Activated CD4-positive, alpha-beta T cell treated with anti-CD3 and anti-CD28 coated beads, Interleukin-2, amount 50 U/mL, for 4 hours (primary cell): Measurements from ENCODE around the gene ZNF443.
"Not testable (repeated sequence)": the region's sequence is repeated elsewhere in the genome, so short reads cannot be mapped to it uniquely, and the experiment has no call there.

Experiments
- DNase-seq, 2 experiments: peaks; one replicate each; pipeline ENCODE4 v3.0.0-alpha.2; 2020

ZNF443 gene

DNA sequence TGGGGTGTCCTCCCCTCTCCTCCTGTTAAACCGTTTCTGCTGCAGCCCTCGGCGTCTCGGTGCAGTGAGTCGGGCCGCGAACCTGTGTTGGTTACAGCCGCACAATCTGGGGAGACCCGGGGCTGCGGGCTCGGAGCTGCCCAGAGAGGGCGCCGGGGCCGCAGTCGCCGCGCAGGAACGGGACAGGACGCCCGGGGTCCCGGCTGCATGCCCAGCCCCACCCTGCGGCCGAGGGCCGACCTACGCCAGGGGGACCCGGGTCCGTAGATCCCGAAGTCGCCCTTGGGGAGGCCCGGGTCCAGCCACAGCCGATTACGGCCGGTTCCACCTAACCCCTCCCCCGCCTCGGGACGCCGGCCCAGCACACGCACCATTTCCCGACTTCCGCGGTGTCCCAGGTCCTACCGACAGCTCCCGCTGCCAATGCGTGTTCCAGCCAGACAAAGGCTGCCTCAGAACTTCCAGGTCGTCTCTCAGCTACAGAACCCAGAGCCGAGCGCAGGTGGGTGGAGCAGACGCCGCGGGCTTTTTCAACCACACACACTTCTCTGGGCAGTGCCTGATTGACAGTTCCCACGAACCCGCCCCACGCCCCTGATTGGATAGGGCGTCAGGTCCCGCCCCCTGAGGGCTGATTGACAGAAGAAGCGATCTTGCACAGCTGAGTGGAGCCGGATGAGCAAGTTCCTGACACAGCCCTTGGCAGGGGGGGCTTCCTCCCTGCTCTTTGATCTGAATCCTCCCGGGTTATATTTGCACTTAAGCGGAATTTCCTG, at the start of gene ZNF443:
TSS of gene ZNF443 (minus strand) at position 481 of the 776 bp plus-strand sequence. CDS start at position 374, 107 bp downstream.
- peak; percentile 98 to 99 for DNase-seq

DNA sequence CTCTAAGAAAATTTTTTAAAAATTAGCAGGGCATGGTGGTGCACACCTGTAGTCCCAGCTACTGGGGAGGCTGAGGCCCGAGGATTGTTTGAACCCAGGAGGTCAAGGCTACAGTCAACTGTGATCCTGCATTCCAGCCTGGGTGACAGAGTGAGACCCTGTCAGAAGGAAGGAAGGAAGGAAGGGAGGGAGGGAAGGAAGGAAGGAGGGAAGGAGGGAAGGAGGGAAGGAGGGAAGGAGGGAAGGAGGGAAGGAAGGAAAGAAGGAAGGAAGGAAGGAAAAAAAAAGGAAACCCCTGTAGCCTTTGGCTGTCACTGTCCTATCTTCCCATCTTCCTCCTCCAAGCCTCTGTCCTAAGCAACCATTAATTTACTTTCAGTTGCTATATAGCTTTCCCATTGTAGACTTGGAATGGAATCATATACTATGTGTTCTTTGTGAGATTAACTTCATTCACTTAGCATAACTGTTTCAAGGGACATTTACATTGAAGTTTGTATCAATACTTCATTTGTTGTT, 45.5 kb upstream of the ZNF443 start:
- not testable (repeated sequence) for DNase-seq

DNA sequence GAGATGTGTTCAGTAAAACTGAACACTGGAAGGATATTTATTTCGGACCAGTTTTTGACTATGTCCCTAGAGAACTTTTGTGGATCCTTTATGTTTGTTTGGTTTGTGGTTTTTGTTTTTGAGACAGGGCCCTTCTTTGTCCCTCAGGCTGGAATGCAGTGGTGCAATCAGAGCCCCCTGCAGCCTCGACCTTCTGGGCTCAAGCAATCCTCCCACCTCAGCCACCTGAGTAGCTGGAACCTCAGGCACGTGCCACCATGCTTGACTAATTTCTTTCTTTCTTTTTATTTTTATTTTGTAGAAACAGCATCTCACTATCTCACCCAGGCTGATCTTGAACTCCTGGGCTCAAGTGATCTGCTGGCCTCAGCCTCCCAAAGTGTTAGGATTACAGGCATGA, 44.8 kb upstream of the ZNF443 start:
- no peak for DNase-seq

DNA sequence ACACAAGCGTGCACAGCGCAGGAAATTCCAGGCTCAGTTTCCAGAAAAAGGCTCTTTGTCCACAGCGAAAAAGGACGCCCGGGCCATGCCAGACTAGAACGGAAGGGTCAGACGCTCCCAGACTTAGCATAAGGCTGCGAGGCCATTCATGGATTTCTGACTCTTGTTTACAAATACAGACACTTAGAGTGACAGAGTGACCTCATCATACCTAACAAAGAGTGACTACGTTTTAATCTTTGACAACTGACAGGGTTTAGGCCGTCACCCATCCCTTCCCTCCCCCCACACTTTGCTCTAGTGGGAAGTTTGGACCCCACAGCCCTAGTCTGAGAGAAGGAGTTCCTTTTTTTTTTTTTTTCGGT, 44.2 kb upstream of the ZNF443 start:
- DNase-seq = no peak

DNA sequence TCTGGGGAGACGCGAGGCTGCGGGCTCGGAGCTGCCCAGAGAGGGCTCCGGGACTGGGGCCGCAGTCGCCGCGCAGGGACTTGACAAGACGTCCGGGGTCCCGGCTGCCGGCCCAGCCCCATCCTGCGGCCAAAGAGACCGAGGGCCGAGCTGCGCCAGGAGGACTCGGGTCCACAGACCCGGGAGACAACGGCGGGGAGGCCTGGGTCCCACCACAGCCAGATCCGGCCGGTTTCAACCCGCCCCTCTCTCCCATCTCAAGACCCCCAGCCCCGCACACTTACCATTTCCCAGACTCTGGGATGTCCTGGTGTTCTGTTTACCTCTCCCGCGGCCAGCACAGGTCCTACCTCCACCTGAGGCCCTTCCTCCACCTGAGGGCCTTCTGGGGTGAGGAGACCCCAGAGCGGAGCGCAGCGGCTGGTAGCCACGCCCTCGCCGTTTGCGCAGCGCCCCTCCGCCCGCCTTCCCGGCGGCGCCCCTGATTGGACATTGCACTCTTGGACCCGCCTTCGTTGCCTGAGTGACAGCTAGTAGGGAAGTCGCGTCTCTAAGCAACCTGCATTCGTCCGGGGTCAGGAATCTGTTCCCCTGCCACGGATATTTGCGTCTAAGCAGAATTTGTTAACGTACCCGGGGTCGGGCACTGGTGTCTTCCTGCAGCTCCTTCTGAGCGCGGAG, 43.7 kb upstream of the ZNF443 start, which contains the start of gene ZNF709:
TSS of gene ZNF709 (minus strand) at position 446 of the 681 bp plus-strand sequence. CDS start at position 287, 159 bp downstream.
- DNase-seq = peak; percentile 83

DNA sequence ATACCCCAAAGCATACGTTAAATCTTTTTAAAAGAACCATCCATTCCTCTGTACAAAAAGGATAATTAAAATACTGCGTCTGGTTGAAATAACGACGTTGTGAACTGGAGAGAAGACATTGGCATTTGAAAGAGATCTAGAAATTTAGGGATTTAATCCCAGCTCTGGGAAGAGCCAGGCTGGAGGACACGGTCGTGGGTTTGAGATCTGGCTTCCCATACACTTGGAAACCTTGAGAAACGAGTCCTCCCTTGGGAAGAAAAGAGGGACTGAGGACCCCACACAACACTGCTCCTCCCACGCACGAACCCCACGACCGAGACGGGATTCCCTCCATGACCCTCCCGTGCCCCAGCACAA, 43.2 kb upstream of the ZNF443 start:
- no peak for DNase-seq

DNA sequence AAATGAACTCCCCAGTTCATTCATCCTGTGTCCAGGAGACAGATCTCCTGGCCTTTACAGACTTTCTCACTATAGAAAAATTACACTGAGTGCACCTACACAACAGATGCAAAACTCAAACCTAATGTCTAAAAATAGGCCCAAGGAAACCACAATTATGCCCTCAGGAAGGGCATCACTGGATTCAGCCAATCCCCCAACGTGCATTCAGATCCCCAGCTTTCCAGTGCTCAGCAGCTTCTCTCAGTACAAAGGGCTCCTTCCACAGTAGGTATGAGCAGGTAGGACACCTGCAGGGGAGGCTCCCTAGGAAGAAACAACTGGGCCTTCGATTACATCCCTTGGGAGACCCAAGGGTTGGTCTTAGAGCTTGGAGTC, 41.7 kb upstream of the ZNF443 start:
- no peak for DNase-seq

DNA sequence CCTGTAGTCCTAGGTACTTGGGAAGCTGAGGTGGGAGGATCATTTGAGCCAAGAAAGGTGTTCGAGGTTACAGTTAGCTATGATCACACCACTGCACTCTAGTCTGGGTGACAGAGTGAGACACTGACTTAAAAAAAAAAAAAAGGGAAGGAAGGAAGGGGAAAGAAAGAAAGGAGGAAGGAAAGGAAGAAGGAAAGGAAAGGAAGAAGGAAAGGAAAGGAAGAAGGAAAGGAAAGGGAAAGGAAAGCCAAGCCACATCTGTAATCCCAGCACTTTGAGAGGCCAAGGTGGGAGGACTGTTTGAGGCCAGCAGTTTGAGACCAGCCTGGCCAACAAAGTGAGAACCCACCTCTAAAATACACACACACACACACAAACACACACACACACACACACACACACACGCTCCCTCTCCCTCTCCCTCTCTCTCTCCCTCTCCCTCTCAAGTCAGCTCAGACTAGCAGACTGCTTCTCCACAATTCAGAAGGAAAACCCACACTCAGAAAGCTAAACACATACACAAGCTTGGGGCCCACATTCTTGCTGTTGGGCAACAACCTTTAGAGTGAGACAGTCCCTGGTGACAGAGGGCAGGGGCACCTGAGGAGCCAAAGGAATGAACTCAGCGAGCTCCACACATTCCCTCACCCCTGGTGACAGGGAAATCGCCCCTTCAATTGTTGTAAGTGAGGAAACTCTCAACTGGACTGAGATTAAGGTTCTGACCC, 41.1 kb upstream of the ZNF443 start:
- DNase-seq = no peak

DNA sequence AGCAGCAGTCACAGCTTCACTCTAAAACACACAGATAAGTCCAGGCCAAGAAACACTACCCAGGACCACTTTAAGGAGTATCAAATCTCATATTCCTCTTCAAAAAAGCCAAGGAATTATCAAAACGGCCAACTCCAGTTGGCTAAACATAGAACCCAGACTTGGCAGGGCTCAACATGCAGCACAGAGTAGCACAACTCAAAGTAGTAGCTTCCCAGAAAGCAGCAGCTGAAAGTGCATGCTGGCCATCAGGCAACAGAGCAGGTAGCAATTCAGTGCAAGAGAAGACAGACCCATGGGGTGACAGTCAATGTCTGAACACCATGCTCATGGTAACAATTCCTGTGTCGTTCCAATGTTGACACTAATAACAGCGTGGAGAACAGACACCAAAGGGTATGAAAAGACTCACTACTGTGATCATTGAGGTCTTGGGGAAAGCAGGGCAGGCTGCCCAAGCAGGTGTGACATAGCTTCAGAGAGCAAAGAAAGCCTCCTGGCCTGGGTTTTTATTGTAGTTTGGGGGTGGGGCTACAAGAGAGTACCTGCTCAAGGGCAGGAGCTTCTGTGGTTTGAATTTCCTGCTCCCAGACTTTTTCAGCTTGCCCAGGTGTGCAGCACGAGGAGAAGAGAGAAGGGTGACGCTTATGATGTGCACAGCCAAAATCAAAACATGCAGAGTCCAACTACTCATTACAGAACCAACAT, 37.6 kb upstream of the ZNF443 start:
- DNase-seq = no peak

DNA sequence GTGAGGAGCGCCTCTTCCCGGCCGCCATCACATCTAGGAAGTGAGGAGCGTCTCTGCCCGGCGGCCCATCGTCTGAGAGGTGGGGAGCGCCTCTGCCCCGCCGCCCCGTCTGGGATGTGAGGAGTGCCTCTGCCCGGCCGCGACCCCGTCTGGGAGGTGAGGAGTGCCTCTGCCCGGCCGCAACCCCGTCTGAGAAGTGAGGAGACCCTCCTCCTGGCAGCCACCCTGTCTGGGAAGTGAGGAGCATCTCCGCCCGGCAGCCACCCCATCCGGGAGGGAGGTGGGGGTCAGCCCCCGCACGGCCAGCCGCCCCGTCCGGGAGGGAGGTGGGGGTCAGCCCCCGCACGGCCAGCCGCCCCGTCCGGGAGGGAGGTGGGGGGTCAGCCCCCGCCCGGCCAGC, 26.8 kb upstream of the ZNF443 start:
- not testable (repeated sequence) for DNase-seq

DNA sequence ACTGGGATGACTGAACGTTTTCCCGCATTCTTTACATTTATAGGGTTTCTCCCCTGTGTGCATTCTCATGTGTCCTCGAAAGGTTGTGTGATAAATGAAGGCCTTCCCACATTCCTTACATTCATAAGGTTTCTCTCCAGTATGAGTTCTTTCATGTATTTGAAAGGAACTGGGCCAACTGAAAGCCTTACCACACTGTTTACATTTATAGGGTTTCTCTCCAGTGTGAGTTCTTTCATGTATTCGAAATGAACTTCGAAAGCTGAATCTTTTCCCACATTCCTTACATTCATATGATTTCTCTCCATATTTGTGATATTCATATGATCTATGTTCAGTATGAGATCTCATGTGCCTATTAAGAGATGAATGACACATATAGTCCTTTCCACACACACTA, 24.4 kb upstream of the ZNF443 start:
- DNase-seq = no peak

DNA sequence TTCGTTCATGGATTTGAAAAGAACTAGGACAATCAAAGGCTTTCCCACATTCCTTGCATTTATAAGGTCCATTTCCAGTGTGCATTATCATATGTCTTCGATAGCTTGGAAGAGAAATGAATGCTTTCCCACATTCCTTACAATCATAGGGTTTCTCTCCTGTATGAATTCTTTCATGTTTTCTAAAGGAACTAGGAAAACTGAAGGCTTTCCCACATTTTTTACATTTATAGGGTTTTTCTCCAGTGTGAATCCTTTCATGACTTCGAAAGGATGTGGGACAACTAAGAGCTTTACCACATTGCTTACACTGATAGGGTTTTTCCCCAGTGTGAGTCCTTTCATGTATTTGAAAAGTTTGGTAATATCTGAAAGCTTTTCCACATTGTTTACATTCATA, 23.9 kb upstream of the ZNF443 start:
- no peak for DNase-seq

DNA sequence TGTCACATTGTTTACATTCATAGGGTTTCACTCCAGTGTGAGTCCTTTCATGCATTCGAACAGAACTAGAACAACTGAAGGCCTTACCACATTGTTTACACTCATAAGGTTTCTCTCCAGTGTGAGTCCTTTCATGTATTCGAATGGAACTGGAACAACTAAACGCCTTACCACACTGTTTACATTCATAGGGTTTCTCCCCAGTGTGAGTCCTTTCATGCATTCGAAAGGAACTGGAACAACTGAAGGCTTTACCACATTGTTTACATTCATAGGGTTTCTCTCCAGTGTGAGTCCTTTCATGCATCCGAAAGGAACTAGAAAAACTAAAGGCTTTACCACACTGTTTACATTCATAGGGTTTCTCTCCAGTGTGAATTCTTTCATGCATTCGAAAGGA, 23.3 kb upstream of the ZNF443 start:
- DNase-seq = not testable (repeated sequence)

DNA sequence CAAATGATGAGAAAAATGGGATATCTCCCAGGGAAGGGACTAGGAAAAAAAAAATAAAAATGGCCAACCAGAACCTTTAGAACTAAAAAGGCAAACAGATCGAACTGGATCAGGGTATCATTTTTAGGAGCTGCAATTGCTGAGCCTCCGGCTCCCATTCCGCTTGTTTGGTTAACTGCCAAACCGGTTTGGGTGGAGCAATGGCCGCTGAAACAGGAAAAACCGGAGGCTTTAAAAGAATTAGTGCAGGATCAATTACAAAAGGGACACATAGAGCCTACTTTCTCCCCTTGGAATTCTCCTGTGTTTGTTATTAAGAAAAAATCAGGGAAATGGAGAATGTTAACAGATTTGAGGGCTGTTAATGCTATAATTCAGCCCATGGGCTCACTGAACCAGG, 12.7 kb upstream of the ZNF443 start:
- DNase-seq = no peak

DNA sequence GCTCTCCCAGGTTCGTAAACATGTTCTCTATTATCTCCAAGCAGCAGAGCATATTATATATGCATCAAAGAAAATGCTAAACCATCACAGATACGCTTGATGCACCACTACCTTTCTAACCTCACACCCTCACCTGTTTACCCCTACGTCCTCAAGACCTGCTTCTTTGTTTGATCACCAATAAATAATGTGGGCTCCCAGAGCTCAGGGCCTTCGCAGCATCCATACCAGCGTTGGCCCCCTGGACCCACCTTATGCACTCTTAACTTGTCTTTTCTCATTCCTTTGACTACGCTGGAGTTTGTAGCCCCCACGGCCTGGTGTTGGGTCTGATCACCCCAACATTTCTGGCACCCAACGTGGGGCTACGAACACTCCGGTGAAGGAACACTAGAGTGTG, 10.0 kb upstream of the ZNF443 start:
- no peak for DNase-seq

DNA sequence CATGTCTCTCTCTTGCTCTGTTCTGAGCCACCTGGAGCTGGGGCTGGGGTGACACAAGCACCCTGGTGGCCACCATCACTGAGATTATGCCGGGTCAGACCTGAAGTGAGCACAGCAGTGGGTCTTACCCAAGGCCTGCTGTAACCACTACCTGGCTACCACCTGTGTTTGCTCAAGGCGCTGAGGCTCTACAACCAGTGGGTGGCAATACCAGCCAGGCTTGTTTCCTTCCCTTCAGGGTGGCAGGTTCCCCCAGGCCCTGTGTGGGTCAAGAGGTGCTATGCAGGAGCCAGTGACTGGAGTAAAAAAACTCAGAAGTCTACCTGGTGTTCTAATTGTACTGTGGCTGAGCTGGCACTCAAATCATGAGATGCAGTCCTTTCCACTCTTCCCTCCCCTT, 8.0 kb upstream of the ZNF443 start:
- no peak for DNase-seq

DNA sequence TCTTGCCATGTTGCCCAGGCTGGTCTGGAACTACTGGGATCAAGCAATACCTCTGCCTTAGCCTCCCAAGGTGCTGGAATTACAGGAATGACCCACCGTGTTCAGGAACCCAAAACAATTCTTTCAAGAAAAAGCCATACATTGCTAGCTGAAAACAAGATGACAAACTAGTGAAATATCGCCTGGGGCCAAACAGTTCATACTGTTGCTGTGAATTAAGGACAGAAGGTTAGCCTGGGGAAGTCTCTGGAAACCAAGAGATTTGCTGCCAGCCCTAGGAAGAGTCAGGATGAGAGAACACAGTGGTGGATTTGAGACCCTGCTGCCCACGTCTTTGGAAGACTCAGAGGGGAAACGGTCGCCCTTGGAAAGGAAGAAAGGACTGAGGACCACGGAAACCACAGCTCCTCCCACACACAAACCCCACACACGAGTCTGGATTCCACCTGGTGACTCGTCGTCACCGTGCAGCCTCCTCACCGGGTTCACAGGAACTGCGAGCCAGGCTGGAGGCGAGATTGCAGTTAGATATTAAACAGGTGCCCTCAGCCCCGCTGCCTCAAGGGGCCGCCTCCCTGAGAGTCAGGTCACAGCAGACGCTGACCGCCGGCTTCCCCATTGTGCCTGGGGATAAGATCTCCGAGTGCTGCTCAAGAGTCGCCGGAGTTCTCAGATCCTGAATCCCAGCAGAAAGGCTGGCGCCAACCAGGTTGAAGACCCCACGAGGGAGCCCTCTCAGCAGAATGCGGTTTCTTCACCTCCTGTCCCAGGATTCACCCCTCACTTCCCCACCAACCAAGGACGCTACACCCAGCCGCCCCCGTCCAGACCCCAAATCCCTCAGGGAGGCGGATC, 908 bp downstream of the ZNF443 start:
- DNase-seq = peak; percentile 56 to 62

DNA sequence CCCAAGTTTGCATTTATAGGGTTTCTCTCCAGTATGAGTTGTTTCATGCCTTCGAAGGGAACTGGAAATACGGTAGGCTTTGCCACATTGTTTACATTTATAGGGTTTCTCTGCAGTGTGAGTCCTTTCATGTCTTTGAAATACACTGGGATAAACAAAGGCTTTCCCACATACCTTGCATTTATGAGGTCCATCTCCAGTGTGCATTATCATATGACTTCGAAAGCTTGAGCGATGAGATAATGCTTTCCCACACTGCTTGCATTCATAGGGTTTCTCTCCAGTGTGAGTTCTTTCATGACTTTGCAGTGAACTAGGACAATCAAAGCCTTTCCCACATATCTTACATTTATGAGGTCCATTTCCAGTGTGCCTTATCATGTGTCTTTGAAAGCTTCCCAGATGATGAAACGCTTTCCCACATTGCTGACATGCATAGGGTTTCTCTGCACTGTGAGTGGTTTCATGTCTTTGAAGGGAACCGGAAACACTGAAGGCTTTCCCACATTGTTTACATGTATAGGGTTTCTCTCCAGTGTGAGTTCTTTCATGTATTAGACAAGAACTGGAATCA, 10.0 kb downstream of the ZNF443 start:
- not testable (repeated sequence) for DNase-seq

DNA sequence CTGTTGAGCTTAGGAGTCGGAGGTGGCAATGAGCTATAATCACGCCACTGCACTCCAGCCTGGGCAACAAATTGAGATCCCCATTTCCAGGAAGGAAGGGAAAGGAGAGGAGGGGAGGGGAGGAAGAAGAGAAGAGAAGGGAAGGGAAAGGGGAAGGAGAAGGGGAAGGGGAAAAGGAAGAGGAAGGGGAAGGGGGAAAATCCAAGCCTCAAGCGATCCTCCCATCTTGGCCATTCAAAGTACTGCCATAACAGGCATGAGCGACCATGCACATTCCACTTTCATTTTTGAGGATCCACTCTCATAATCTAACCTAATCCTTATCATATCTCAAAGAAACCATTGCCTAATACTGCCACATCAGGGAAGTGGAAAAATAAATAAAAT, 14.9 kb downstream of the ZNF443 start:
- DNase-seq = no peak

DNA sequence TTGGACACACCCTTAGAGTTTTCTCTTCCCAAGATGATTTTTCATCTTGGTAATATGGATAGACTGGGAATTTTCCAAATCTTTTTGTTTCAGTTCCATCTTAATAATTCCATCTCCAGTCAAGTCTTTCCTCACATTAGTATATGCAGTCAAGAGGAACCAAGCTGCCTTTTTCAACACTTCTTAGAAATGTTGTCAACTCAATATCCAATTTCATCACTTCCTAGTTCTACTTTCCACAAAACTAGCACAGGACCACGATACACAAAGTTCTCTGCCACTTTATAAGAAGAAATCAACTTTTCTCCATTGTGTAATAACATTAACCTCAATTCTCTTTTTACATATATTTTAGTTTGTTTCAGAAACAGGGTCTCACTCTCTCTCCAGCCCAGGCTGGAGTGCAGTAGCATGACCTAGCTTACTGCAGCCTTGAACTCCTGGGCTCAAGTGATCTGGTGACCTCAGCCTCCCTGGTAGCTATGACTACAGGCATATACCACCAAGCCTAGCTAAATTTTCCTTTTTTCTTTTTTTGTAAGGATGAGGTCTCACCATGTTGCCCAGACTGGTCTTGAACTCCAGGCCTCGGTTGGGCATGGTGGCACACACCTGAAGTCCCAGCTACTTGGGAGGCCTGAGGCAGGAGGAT, 15.5 kb downstream of the ZNF443 start:
- no peak for DNase-seq

DNA sequence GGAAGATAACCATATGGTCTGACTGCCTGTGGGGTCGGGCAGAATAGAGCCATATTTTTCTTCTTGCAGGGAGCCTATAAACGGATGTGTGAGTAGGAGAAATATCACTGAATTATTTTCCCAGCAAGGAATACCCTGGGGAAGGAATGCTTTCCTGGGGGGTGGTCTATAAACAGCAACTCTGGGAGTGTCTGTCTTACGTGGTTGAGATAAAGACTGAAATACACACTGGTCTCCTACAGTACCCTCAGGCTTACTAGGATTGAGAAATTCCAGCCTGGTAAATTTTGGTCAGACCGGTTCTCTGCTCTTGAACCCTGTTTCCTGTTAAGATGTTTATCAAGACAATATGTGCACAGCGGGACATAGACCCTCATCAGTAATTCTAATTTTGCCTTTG, 23.5 kb downstream of the ZNF443 start:
- DNase-seq = not testable (repeated sequence)
